SKM-1 treated with dmso at 0.1 percent for 144 hours (cell line): ENCODE results near the gene PCMTD2.
A peak's percentile ranks its signal among the peaks of the same experiment; 100 is the strongest.

Experiments used
- DNase-seq: peaks from one replicate; lab custom pipeline; 2025; ENCODE audit not compliant: unreplicated experiment; lab: John Stamatoyannopoulos, UW

The PCMTD2 gene

GRCh38 chr20:64255361-64256281 lies at the start of gene PCMTD2:
Gene PCMTD2 (plus strand): TSS chr20:64255748. CDS start chr20:64259966, 4,218 bp downstream.
- DNase-seq, result peak; percentile 76

GRCh38 chr20:64206614-64207013 lies 48.9 kb upstream of the PCMTD2 start:
- no peak for DNase-seq

DNA sequence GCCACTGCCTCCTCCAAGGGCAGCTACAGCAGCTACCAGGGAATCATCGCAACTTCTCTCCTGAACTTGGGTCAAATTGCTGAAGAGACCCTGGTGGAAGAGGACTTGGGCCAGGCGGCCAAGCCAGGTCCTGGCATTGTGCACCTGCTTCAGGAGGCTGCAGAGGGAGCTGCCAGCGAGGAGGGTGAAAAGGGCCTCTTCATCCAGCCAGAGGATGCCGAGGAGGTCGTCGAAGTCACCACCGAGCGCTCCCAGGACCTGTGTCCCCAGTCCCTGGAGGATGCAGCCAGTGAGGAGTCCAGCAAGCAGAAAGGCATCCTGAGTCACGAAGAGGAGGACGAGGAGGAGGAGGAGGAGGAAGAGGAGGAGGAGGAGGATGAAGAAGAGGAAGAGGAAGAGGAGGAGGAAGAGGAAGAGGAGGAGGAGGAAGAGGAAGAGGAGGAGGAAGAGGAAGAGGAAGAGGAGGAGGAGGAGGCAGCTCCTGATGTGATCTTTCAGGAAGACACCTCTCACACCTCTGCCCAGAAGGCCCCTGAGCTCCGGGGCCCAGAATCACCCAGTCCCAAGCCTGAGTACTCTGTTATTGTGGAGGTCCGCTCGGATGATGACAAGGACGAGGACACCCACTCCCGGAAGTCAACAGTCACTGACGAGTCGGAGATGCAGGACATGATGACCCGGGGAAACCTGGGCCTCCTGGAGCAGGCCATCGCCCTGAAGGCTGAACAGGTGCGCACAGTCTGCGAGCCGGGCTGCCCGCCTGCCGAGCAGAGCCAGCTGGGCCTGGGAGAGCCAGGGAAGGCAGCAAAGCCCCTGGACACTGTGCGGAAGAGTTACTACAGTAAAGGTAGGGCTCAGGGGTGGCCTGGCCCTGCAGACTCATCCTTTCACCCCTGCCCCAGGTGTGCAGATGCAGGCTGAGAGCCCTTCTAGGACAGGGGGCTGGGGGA lies 47.6 kb upstream of the PCMTD2 start:
- no peak for DNase-seq

DNA sequence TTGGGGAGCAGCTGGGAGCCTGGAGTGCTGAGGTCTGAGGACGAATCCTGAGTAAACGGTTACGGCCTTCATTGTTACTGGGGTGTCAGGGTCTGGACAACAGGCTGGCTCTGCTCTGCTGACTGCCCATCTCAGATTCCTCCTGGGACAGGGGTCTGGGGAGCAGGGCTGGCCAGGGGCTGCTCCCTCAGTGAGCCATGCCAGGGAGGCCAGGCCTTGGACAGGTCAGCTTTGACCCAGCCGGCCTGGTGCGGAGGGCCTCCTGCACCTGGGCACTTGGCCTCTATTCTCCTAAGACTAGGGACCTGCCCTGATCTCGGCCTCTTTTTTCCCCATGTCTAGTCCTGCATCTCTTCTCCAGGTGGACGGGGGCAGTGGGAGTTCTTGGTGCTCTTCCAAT lies 46.4 kb upstream of the PCMTD2 start:
- no peak for DNase-seq

- no peak for DNase-seq
Measured at GRCh38 chr20:64210656-64211369, 44.7 kb upstream of the PCMTD2 start.

DNA sequence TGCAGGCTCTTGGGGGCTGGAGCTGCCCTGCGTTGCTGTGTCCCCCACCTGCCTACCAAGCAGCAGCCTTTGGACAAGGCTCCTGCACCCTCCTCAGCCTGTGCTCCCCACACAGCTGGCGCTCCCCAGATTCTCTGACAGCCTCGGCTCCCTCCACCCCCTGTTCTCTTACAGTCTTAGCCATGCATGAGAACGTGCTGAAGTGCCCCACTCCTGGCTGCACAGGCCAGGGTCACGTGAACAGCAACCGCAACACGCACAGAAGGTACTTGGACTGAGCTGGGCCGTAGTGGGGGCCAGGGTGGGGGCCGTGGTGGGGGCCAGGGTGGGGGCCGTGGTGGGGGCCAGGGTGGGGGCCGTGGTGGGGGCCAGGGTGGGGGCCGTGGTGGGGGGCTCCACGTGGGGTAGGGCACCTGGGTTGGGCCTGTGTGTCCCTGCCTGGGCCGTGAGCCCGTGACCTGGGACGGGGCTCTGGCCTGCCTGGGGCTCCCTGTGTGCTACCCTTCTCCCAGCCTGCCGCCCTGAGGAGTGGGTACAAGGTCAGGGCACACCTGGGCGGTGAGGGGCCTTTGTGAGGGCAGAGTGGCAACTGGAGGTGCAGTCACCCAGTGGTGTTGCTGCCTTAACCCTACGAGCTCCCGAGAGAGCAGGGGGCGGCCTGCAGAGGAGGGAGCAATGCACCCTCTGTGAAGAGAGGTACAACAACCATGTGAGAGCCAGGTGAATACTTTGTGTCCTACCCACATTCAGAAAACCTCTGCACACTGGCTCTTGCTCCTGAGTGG lies 43.5 kb upstream of the PCMTD2 start:
- no peak for DNase-seq

- DNase-seq, result no peak
Measured at GRCh38 chr20:64212755-64213154, 42.8 kb upstream of the PCMTD2 start.

DNA sequence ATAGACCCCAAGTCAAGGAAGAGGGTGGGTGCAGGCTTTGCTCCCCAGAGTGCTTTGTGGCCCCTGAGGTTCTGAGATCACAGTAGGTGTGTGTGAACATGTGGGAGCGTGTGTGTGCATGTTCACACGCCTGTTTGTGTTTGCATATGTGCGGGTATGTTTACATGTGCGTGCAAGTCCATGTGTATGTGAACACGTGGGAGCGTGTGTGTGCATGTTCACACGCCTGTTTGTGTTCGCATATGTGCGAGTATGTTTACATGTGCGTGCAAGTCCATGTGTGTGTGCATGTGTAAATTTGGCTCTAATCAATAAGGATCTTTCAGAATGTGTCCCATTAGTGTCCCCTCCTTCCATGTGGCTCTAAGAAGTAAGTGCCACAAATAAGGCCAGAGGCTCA lies 41.4 kb upstream of the PCMTD2 start:
- no peak for DNase-seq

DNA sequence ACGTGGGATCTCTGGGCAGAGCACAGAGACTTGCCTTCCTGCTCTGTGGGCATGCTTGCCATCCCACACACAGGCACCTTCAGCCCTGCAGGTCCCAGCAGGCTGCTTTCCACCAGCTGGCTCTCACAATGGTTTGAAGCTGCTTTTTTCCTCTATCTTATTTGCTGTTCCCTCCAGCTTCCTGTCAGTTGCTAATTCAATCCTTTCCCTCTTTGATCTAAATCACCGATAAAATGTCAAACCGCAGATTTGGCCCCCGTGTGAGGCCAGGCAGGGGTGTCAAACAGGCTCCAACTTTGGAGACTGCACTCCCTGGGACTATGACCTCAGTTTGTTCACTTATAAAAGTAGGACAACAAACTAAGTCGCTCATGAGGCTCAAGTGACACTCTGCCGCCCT lies 40.6 kb upstream of the PCMTD2 start:
- DNase-seq, result no peak

DNA sequence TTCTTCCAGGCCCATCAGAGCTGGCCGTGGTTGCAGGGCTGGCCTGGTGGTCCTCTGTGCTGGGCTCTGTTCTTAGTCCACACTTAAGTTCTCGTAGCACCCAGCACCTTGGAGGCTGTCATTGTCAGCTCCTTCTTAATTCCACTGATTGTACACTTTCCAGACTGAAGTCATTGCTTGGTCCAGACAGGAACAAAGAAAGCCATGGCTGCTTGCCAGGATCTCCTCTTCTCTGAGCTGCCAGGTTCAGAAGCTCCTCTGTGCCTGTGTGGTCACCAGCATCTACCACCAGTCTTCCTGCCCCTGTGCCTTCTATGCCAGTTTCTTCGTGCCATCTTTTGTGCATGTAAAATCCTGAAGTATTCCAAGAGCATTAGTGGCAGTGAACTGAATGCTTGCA lies 39.5 kb upstream of the PCMTD2 start:
- DNase-seq, result no peak

DNA sequence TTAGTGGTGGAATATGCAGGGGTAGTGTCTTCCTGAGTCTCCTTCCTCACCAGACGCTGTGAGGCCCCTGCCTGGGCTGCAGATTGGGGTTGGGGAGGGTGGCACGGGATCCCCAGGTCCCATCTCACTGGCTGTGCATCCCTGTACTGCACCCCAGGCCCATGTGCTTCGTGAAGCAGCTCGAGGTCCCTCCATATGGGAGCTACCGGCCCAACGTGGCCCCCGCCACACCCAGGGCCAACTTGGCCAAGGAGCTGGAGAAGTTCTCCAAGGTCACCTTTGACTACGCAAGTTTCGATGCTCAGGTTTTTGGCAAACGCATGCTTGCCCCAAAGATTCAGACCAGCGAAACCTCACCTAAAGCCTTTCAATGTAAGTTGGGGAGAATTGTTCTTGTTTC lies 38.6 kb upstream of the PCMTD2 start:
- no peak for DNase-seq

DNA sequence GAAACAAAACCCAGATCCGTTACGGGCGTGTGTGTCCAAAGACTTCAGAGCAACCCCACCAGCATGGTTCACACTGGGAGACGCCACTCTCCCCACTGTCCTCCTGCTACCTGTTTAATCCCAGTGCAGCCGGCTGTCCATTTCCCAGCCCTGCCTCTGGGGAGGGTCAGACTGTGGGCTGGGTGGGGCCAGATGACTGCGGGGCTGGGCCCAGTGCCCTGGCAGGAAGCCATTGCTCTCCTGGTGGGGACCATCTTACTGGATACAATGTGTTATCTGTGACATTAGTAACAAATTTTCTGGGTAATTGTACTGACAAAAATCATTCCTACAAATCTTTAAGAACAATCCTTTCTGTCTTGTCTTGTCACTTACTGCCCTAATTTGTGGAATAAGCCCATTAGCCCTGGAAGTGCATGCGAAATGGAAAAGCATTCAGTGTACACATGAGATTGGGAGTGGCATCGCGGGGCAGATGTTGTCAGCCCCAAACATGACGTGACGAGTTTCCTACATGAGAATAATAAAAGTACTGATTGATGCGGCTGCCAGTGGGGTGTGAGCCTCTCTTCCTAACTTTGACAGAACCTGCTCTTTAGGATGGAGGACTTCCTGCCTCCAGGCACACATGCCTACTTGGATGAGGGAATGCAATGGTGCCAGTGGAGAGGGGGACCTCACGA lies 37.9 kb upstream of the PCMTD2 start:
- DNase-seq, result no peak

DNA sequence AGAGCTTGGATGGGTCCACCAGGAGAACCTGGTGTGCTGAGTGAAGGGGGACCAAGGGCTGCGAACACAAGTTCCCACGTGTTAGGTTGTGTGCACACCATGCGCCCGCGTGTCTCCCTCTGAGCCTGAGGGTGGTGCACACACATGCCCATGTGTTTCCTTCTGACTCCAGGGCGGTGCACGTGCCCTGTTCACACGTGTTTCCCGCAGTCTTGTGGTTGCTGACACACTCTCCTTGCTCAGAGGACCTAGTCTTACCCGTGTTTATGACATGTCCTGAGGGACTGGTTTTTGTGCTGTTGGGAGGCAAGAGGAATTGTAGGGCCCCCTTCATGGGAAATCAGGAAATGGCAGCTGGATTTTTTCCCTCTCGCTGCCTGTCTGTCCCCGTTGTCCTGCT lies 36.3 kb upstream of the PCMTD2 start:
- DNase-seq, result no peak

GRCh38 chr20:64219730-64220129 lies 35.8 kb upstream of the PCMTD2 start:
- DNase-seq, result no peak

DNA sequence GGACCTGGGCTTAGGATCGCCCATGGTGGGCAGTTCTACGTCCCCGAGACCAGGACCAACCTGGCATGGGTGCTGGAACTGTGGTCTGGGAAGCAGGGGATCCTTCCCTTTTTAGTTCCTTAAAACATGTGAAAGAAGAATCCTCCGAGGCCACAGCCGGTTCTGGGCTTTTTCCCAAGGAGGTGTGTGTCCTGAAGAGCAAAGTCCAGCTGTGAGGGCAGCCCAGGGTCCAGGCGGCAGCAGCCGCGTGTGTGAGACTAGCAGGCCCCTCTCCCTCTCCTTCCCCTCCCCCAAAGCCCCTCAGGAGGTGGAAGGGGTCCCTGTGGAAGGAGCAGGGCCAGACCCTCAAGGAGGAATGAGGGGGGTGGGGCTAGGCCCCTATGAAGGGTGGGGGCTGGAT lies 35.1 kb upstream of the PCMTD2 start:
- DNase-seq, result no peak

DNA sequence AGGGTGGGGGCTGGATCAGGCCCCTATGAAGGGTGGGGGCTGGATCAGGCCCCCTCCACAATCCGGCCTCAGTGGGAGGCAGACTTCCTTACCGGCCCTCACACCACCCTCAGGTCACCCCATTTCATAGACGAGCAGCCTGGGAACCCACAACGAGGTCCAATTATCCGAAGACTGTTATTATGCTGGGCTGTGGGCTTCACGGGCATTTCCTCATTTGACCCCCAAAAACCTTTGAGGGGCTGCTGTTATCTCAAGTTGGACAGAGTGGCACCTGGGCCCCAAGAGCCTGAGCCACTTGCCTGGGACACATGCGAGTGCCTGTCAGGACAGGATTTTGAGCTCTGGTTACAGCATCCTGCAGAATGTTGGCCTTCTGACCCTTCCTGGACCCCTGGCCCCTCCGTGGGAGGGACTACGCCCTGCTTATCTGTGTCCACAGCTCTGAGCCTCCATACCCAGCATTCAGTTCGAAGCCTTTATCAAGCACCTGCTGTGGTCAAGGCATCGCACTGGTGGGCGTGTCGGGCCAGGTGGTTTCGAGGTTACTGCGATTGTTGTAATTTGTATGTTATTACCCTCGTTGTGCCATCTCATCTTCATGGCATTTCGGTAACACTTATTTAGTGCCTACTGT lies 34.5 kb upstream of the PCMTD2 start:
- no peak for DNase-seq

DNA sequence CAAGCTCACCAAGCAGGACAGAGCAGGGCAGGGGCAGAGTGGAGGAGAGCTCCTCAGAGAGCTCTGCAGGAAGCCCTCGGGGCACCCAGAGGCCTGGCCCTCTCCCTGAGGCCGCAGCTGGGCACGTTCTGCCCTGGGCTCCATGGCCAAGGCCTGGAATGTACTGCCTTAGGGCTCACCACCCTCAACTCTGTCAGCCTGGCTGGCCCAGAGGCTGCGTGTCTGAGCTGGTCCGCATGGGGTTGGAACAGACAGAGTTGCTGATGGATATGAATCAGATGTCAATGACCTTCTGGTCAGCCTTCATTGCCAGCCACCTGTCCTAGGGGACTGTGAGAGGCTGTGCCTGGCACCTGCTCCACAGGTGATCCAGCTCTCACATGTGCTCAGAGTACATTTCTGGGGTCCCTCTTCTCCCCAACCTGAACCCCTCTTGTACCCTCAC lies 33.2 kb upstream of the PCMTD2 start:
- no peak for DNase-seq

GRCh38 chr20:64222851-64223525 lies 32.6 kb upstream of the PCMTD2 start:
- no peak for DNase-seq
